HG02798 (cell line): ENCODE data around the gene GTSE1.

Experiments used
- ATAC-seq: cut with Tn5 transposase; IDR thresholded peaks from one replicate; pipeline ENCODE4 v1.9.1; 2021; ENCODE audit warnings: mild to moderate bottlenecking; ENCODE audit not compliant: unreplicated experiment, poor library complexity

GTSE1 gene

GRCh38 chr22:46373921-46374662, 77.4 kb downstream of the GTSE1 start:
- ATAC-seq: no peak

- ATAC-seq: no peak
Observed at GRCh38 chr22:46374663-46375474, 78.2 kb downstream of the GTSE1 start.

- no peak for ATAC-seq
Observed at GRCh38 chr22:46376111-46376510, 79.4 kb downstream of the GTSE1 start.

GRCh38 chr22:46376908-46377524, 80.3 kb downstream of the GTSE1 start:
- ATAC-seq: no peak

- no peak for ATAC-seq
Observed at GRCh38 chr22:46377525-46378425, 81.1 kb downstream of the GTSE1 start.

- ATAC-seq: no peak
Observed at GRCh38 chr22:46378426-46379065, 81.9 kb downstream of the GTSE1 start.

- no peak for ATAC-seq
Observed at GRCh38 chr22:46379066-46379930, 82.6 kb downstream of the GTSE1 start.

GRCh38 chr22:46380069-46380468, 83.4 kb downstream of the GTSE1 start:
- no peak for ATAC-seq
